ENCODE measurements around the gene VRK3. TPM values are rescaled to one million over a fixed set of nuclear protein-coding genes. Genes with fewer than 3 reads are reported as not detected.

The VRK3 gene
- total and polyA plus RNA-seq, 3 donors from 2014 or later, result 143 to 375 (median 237) TPM

GRCh38 chr19:49986354-49986753 lies 38.8 kb downstream of the VRK3 start:
- intact Hi-C loops (cut with DNase I; ENCODE audit: low total_unique reads), result no loop called here
- H3K36me3 ChIP-seq (ENCODE audit: low read depth, missing control alignments), result no peaks in the 10 kb centered on the region

GRCh38 chr19:49985871-49986270 lies 39.3 kb downstream of the VRK3 start:
- Histone ChIP-seq H3K27me3 (no peaks in the 10 kb centered on the region), H3K27ac (no peak overlapping the region), H3K36me3 (ENCODE audit: low read depth, missing control alignments) (no peaks in the 10 kb centered on the region), H3K9me3 (no peaks in the 10 kb centered on the region), H3K4me3 (no peak overlapping the region), H3K4me1 (no peaks in the 10 kb centered on the region)
- WGBS, 2 donors, result 82 to 96% methylated on average over 2 to 3 of the region's 3 CpGs
- TF ChIP-seq POLR2A (IDR thresholded peaks at IDR 0.05), result no peak
- no peak for TF ChIP-seq CTCF (IDR thresholded peaks at IDR 0.05)
- DNase-seq, result no peak
- intact Hi-C loops (cut with DNase I; ENCODE audit: low total_unique reads), result no loop called here

More at GRCh38 chr19:49986354-49986753, 38.8 kb downstream of the VRK3 start:
- TF ChIP-seq CTCF (IDR thresholded peaks at IDR 0.05), result no peak
- no peak for TF ChIP-seq POLR2A (IDR thresholded peaks at IDR 0.05)
- Histone ChIP-seq H3K9me3 (no peaks in the 10 kb centered on the region), H3K27me3 (no peaks in the 10 kb centered on the region), H3K27ac (no peak overlapping the region), H3K4me1 (no peaks in the 10 kb centered on the region), H3K4me3 (no peak overlapping the region)
- WGBS, 2 donors, result 91 to 92% methylated on average over 10 of the region's 10 CpGs
- DNase-seq, result no peak

- Histone ChIP-seq H3K9me3 (no peaks in the 10 kb centered on the region), H3K27ac (no peak overlapping the region), H3K4me1 (no peaks in the 10 kb centered on the region), H3K4me3 (no peak overlapping the region), H3K36me3 (ENCODE audit: low read depth, missing control alignments) (no peaks in the 10 kb centered on the region), H3K27me3 (no peaks in the 10 kb centered on the region)
- TF ChIP-seq CTCF (IDR thresholded peaks at IDR 0.05) (no peak), POLR2A (IDR thresholded peaks at IDR 0.05) (no peak)
- intact Hi-C loops (cut with DNase I; ENCODE audit: low total_unique reads), result loop anchor here (5.0 kb wide), 1 partner anchor 42 kb away; no protein-coding TSS in a partner anchor
- no peak for DNase-seq
- WGBS, 2 donors, result 90 to 94% methylated on average over 11 of the region's 11 CpGs
Observed at GRCh38 chr19:49984491-49984890, 40.7 kb downstream of the VRK3 start.

GRCh38 chr19:49983645-49984229 lies 41.4 kb downstream of the VRK3 start:
- intact Hi-C loops (cut with DNase I; ENCODE audit: low total_unique reads), result loop anchor here (5.0 kb wide), 1 partner anchor 41 kb away; no protein-coding TSS in a partner anchor
- TF ChIP-seq POLR2A (IDR thresholded peaks at IDR 0.05), result no peak
- peak; percentile 86 to 92 (median 91) for TF ChIP-seq CTCF (IDR thresholded peaks at IDR 0.05)
- H3K36me3 ChIP-seq (ENCODE audit: low read depth, missing control alignments), result no peaks in the 10 kb centered on the region
- peak; percentile 82 for DNase-seq
- 49 to 60% methylated on average over 10 of the region's 10 CpGs for WGBS, 2 donors
- H3K27me3 ChIP-seq, result no peaks in the 10 kb centered on the region
- no peaks in the 10 kb centered on the region for H3K4me1 ChIP-seq
- H3K9me3 ChIP-seq, result no peaks in the 10 kb centered on the region
- no peak overlapping the region for H3K27ac ChIP-seq
- no peak overlapping the region for H3K4me3 ChIP-seq

Measured in testis (tissue), 3 donors.